ENCODE results near the gene KRT25.

DNA sequence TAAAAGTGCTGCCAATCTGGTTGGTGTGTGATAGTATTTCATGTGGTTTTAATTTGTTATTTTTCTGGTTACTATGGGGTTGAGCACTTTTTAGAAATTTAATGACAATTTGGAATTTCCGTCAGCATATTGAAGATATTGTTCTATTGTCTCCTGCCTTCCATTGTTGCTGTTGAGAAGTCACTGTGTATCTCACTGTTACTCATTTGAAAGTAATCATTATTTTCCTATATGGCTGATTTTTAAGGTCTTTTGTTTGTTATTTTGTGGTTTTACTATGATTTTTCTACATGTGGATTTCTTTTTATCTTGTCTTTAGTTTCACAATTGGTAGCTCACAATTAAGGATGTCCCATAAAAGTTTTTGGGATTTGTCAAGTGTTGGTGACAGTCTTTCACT lies 8.6 kb upstream of the KRT25 start:
- no peak for TF ChIP-seq POLR2AphosphoS5 (IDR thresholded peaks at IDR 0.05)
- TF ChIP-seq, protein P1, sequence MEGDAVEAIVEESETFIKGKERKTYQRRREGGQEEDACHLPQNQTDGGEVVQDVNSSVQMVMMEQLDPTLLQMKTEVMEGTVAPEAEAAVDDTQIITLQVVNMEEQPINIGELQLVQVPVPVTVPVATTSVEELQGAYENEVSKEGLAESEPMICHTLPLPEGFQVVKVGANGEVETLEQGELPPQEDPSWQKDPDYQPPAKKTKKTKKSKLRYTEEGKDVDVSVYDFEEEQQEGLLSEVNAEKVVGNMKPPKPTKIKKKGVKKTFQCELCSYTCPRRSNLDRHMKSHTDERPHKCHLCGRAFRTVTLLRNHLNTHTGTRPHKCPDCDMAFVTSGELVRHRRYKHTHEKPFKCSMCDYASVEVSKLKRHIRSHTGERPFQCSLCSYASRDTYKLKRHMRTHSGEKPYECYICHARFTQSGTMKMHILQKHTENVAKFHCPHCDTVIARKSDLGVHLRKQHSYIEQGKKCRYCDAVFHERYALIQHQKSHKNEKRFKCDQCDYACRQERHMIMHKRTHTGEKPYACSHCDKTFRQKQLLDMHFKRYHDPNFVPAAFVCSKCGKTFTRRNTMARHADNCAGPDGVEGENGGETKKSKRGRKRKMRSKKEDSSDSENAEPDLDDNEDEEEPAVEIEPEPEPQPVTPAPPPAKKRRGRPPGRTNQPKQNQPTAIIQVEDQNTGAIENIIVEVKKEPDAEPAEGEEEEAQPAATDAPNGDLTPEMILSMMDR (IDR thresholded peaks at IDR 0.05) = no peak
- no peak for TF ChIP-seq POLR2A (IDR thresholded peaks at IDR 0.05)

Data from prostate gland (tissue), 2 donors.